Lower leg skin (tissue), 3 donors: Measurements from ENCODE around the gene IL36RN.

ENCODE experiments used
- POLR2A ChIP-seq, 2 donors: fragments of 450-650 bp; IDR thresholded peaks; one replicate each; pipeline ENCODE4 v1.6.1; 2016 to 2017; ENCODE audit warnings: antibody characterized with exemption in 2 of 2, mild to moderate bottlenecking in 1 of 2, moderate library complexity in 1 of 2
- TF ChIP-seq, protein P1 (sequence below), 3 donors: fragments of 450-650 bp; IDR thresholded peaks; one replicate each; pipeline ENCODE4 v1.5.1; 2016; ENCODE audit warnings: antibody characterized with exemption in 3 of 3, mild to moderate bottlenecking in 3 of 3, moderate library complexity in 2 of 3

DNA sequence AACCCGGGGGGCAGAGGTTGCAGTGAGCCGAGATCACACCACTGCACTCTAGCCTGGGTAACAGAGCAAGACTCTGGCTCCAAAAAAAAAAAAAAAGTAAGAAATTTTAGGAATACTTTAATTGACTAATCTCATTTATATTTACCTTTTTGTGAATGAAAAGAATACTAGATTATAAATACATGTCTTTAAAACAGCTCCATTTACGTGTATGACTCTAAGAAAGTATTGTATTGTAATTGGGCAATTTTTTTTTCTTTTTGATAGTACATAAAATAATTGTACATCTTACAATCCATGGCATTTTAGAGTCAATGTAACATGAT lies 45.7 kb upstream of the IL36RN start:
- TF ChIP-seq, protein P1, sequence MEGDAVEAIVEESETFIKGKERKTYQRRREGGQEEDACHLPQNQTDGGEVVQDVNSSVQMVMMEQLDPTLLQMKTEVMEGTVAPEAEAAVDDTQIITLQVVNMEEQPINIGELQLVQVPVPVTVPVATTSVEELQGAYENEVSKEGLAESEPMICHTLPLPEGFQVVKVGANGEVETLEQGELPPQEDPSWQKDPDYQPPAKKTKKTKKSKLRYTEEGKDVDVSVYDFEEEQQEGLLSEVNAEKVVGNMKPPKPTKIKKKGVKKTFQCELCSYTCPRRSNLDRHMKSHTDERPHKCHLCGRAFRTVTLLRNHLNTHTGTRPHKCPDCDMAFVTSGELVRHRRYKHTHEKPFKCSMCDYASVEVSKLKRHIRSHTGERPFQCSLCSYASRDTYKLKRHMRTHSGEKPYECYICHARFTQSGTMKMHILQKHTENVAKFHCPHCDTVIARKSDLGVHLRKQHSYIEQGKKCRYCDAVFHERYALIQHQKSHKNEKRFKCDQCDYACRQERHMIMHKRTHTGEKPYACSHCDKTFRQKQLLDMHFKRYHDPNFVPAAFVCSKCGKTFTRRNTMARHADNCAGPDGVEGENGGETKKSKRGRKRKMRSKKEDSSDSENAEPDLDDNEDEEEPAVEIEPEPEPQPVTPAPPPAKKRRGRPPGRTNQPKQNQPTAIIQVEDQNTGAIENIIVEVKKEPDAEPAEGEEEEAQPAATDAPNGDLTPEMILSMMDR (IDR thresholded peaks at IDR 0.05), result no peak
- TF ChIP-seq POLR2A (IDR thresholded peaks at IDR 0.05), result no peak
